Progenitor cell of endocrine pancreas (in vitro differentiated cells): ENCODE measurements around the gene FH. TPM values are rescaled to one million over a fixed set of nuclear protein-coding genes. Genes with fewer than 3 reads are reported as not detected.

Experiments
- DNase-seq: peaks from one replicate; pipeline ENCODE4 v3.0.0; 2021; ENCODE audit warnings: low spot score; ENCODE audit not compliant: unreplicated experiment
- H3K27ac Mint-ChIP-seq: 2 replicates; pipeline ENCODE4 v1.8.0; 2021; ENCODE audit warnings: mild to moderate bottlenecking, moderate library complexity, mixed read lengths
- H3K27me3 Mint-ChIP-seq: 2 replicates; pipeline ENCODE4 v1.8.0; 2021; ENCODE audit warnings: mixed read lengths
- H3K36me3 Mint-ChIP-seq: 2 replicates; pipeline ENCODE4 v1.8.0; 2022; ENCODE audit warnings: mixed read lengths; ENCODE audit not compliant: insufficient read depth
- H3K4me1 Mint-ChIP-seq: 2 replicates; pipeline ENCODE4 v1.8.0; 2021; ENCODE audit warnings: low read depth, mixed read lengths
- H3K4me3 Mint-ChIP-seq: 2 replicates; pipeline ENCODE4 v1.8.0; 2021; ENCODE audit warnings: low read depth, mild to moderate bottlenecking, moderate library complexity, mixed read lengths
- H3K9me3 Mint-ChIP-seq: 2 replicates; pipeline ENCODE4 v1.8.0; 2021; ENCODE audit warnings: low read depth, mixed read lengths
- total RNA-seq: library from RNA; stranded (reverse); gene quantifications from 2 replicates; pipeline ENCODE4 v1.2.1, GENCODE V29; 2021
- TF ChIP-seq, protein P1 (sequence below): fragments of 200-600 bp; sonication (generic); IDR thresholded peaks from one replicate; pipeline ENCODE4 v1.5.0; 2021; ENCODE audit warnings: antibody characterized with exemption, mild to moderate bottlenecking; ENCODE audit not compliant: unreplicated experiment

Gene FH
- total RNA-seq, 1 donor from 2014 or later, result 59.7 TPM

- TF ChIP-seq, protein P1, sequence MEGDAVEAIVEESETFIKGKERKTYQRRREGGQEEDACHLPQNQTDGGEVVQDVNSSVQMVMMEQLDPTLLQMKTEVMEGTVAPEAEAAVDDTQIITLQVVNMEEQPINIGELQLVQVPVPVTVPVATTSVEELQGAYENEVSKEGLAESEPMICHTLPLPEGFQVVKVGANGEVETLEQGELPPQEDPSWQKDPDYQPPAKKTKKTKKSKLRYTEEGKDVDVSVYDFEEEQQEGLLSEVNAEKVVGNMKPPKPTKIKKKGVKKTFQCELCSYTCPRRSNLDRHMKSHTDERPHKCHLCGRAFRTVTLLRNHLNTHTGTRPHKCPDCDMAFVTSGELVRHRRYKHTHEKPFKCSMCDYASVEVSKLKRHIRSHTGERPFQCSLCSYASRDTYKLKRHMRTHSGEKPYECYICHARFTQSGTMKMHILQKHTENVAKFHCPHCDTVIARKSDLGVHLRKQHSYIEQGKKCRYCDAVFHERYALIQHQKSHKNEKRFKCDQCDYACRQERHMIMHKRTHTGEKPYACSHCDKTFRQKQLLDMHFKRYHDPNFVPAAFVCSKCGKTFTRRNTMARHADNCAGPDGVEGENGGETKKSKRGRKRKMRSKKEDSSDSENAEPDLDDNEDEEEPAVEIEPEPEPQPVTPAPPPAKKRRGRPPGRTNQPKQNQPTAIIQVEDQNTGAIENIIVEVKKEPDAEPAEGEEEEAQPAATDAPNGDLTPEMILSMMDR, result peak; percentile 73
- Mint-ChIP-seq H3K9me3 (no peaks in the 10 kb centered on the region), H3K4me3 (no peak overlapping the region), H3K27me3 (no peaks in the 10 kb centered on the region), H3K36me3 (peaks cover 22% of the 10 kb centered on the region), H3K4me1 (no peaks in the 10 kb centered on the region), H3K27ac (no peak overlapping the region)
- no peak for DNase-seq
Measured at GRCh38 chr1:241499910-241500309, 19.6 kb downstream of the FH start.

GRCh38 chr1:241495741-241496140 lies 23.8 kb downstream of the FH start:
- Mint-ChIP-seq H3K27ac (no peak overlapping the region), H3K4me1 (no peaks in the 10 kb centered on the region), H3K36me3 (peaks cover 16% of the 10 kb centered on the region)

DNA sequence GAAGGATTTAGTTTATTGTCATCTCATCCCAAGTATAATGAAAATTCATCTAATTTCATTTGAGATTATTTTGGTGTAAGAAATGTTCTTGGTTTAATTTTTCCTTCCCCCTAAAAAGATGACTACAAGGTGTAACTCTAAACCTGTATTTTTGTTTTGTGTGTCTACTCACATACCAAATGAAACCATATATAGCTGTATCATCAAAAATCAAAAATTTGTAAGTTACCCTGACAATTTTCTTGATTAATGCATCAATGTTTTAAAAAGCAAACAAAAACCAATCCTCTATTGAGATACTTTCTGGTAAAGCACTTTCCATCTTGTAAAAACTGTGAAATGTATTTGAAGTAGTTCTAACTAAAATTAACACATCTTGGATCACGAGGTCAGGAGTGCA lies 30.8 kb downstream of the FH start:
- Mint-ChIP-seq H3K27me3 (no peaks in the 10 kb centered on the region), H3K27ac (no peak overlapping the region), H3K4me3 (no peak overlapping the region), H3K36me3 (no peaks in the 10 kb centered on the region), H3K9me3 (no peaks in the 10 kb centered on the region), H3K4me1 (no peaks in the 10 kb centered on the region)
- no peak for DNase-seq
- TF ChIP-seq, protein P1, result no peak

More at GRCh38 chr1:241495741-241496140, 23.8 kb downstream of the FH start:
- no peak for DNase-seq
- no peaks in the 10 kb centered on the region for H3K9me3 Mint-ChIP-seq
- no peaks in the 10 kb centered on the region for H3K27me3 Mint-ChIP-seq
- TF ChIP-seq, protein P1, result no peak
- no peak overlapping the region for H3K4me3 Mint-ChIP-seq

DNA sequence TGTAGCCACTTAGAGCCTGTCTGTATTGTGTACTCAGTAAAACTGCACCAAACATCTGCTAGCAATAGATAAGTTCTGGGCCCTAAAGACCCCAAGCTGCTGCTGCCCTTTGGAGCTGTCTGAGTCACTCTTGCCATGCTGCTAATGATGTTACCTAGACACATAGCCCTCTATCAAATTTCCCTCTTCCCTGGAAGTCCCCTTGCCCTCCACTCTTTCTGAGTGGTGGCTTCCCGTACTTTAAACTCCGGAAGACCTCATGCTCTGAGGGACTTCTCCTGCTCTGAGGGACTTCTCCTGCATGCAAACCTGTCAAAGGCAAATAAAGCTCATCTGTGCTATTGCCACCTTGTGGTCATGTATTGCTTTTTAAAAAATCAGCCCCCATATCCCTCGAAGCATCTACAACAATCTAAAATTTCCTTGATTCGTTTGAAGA lies 34.0 kb downstream of the FH start:
- Mint-ChIP-seq H3K27me3 (no peaks in the 10 kb centered on the region), H3K4me3 (no peak overlapping the region), H3K9me3 (no peaks in the 10 kb centered on the region), H3K36me3 (no peaks in the 10 kb centered on the region), H3K4me1 (no peaks in the 10 kb centered on the region), H3K27ac (peak overlapping the region; percentile 76)
- TF ChIP-seq, protein P1, result peak; percentile 56
- DNase-seq, result no peak

DNA sequence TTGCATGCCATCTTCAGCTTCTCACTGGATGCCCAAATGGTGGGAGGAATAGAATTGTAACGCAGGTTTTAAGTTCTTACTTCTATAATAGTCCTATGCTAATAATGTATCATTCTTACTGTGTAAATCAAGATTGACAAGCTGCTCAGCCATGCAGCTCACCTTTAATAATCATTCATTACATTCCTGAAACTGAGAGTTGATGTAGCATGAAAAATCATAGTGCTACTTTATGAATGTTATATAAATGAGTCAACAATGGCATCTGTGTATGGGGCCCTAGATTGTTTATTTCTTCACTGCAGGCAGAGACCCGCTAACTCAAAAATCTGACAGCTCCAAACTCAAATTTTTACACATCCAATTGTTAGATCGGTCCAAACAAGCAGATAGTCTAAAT lies 34.4 kb downstream of the FH start:
- H3K4me1 Mint-ChIP-seq, result no peaks in the 10 kb centered on the region
- no peaks in the 10 kb centered on the region for H3K27me3 Mint-ChIP-seq
- no peaks in the 10 kb centered on the region for H3K9me3 Mint-ChIP-seq
- H3K36me3 Mint-ChIP-seq, result no peaks in the 10 kb centered on the region
- TF ChIP-seq, protein P1, result no peak
- DNase-seq, result no peak
- H3K27ac Mint-ChIP-seq, result no peak overlapping the region
- H3K4me3 Mint-ChIP-seq, result no peak overlapping the region
